ENCODE measurements around the gene CDC45. TPM values are rescaled to one million over a fixed set of nuclear protein-coding genes. Genes with fewer than 3 reads are reported as not detected.

The CDC45 gene
- polyA plus RNA-seq, 1 donor (not counting 4 experiments of a cell fraction or from before 2014, with no cell fraction given): 22.7 TPM

DNA sequence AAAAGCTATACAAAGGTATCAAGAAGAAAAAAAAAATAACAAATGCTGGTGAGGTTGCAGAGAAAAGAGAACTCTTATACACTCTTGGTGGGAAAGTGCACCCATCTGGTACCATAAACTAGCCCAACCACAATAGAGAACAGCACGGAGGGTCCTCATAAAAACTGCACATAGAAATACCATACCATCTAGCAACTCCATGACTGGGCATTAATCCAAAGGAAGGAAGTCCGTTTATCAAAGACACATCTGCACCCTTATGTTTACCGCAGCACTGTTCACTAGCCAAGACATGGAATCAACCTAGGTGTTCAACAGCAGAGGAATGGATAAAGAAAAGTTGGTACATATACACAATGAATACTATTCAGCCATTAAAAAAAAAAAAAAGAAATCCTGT, 55.3 kb downstream of the CDC45 start:
- Histone ChIP-seq H3K79me2 (ENCODE audit: control insufficient read depth, insufficient read depth, low read length) (no peaks in the 10 kb centered on the region), H3K4me3 (ENCODE audit: control insufficient read depth in 2 of 3, extremely low read depth in 1 of 3, insufficient read depth in 2 of 3, low read depth in 1 of 3, low read length in 3 of 3) (no peak overlapping the region), H3K9me1 (ENCODE audit: control insufficient read depth, extremely low read depth, insufficient read depth, low read length) (no peaks in the 10 kb centered on the region), H2AFZ (ENCODE audit: control insufficient read depth, low read length) (no peak overlapping the region), H3K36me3 (ENCODE audit: control insufficient read depth in 2 of 2, extremely low read depth in 1 of 2, insufficient read depth in 2 of 2, low read length in 2 of 2) (no peaks in the 10 kb centered on the region), H3K27me3 (ENCODE audit: control insufficient read depth, extremely low read depth, insufficient read depth, low read length) (peaks cover 7% of the 10 kb centered on the region), H3K9me3 (ENCODE audit: control insufficient read depth, low read depth, low read length) (no peaks in the 10 kb centered on the region), H3K9ac (ENCODE audit: control insufficient read depth, extremely low read depth, insufficient read depth, low read length) (no peak overlapping the region), H4K20me1 (ENCODE audit: control insufficient read depth, extremely low read depth, insufficient read depth, low read length) (no peaks in the 10 kb centered on the region), H3K4me1 (ENCODE audit: control insufficient read depth, extremely low read depth, insufficient read depth, low read length) (no peaks in the 10 kb centered on the region), H3K4me2 (ENCODE audit: control insufficient read depth, extremely low read depth, insufficient read depth, low read depth, low read length) (no peak overlapping the region), H3K27ac (ENCODE audit: control insufficient read depth, insufficient read depth, low read length) (no peak overlapping the region)
- TF ChIP-seq CTCF (optimal IDR thresholded peaks at IDR 0.05 in 1 of 3, IDR thresholded peaks at IDR 0.05 in 1 of 3, conservative IDR thresholded peaks at IDR 0.05 in 1 of 3; ENCODE audit: extremely low read depth in 1 of 3, insufficient read depth in 2 of 3, low read length in 3 of 3) (no peak), EZH2 (IDR thresholded peaks at IDR 0.05; ENCODE audit: low read length) (no peak)
- FAIRE-seq: no peak
- no peak for DNase-seq (ENCODE audit: low read depth, low spot score)
- dilution Hi-C loops (cut with MboI; ENCODE audit: extremely low pct_ligation_motif_present, low sequenced_read_pairs): no loop called here

- Histone ChIP-seq H3K9ac (ENCODE audit: control insufficient read depth, extremely low read depth, insufficient read depth, low read length) (no peak overlapping the region), H3K4me1 (ENCODE audit: control insufficient read depth, extremely low read depth, insufficient read depth, low read length) (no peaks in the 10 kb centered on the region), H3K79me2 (ENCODE audit: control insufficient read depth, insufficient read depth, low read length) (no peaks in the 10 kb centered on the region), H3K27me3 (ENCODE audit: control insufficient read depth, extremely low read depth, insufficient read depth, low read length) (no peaks in the 10 kb centered on the region), H3K4me2 (ENCODE audit: control insufficient read depth, extremely low read depth, insufficient read depth, low read depth, low read length) (no peak overlapping the region), H3K4me3 (ENCODE audit: control insufficient read depth in 2 of 3, extremely low read depth in 1 of 3, insufficient read depth in 2 of 3, low read depth in 1 of 3, low read length in 3 of 3) (no peak overlapping the region), H3K27ac (ENCODE audit: control insufficient read depth, insufficient read depth, low read length) (no peak overlapping the region), H3K9me3 (ENCODE audit: control insufficient read depth, low read depth, low read length) (no peaks in the 10 kb centered on the region), H3K36me3 (ENCODE audit: control insufficient read depth in 2 of 2, extremely low read depth in 1 of 2, insufficient read depth in 2 of 2, low read length in 2 of 2) (no peaks in the 10 kb centered on the region), H2AFZ (ENCODE audit: control insufficient read depth, low read length) (no peak overlapping the region), H4K20me1 (ENCODE audit: control insufficient read depth, extremely low read depth, insufficient read depth, low read length) (no peaks in the 10 kb centered on the region), H3K9me1 (ENCODE audit: control insufficient read depth, extremely low read depth, insufficient read depth, low read length) (no peaks in the 10 kb centered on the region)
- TF ChIP-seq EZH2 (IDR thresholded peaks at IDR 0.05; ENCODE audit: low read length) (no peak), CTCF (optimal IDR thresholded peaks at IDR 0.05 in 1 of 3, IDR thresholded peaks at IDR 0.05 in 1 of 3, conservative IDR thresholded peaks at IDR 0.05 in 1 of 3; ENCODE audit: extremely low read depth in 1 of 3, insufficient read depth in 2 of 3, low read length in 3 of 3) (no peak)
- DNase-seq (ENCODE audit: low read depth, low spot score): no peak
- no peak for FAIRE-seq
- dilution Hi-C loops (cut with MboI; ENCODE audit: extremely low pct_ligation_motif_present, low sequenced_read_pairs): no loop called here
Measured at GRCh38 chr22:19536564-19536963, 56.8 kb downstream of the CDC45 start.
